Measurements from ENCODE around the gene EXOC4.

DNA sequence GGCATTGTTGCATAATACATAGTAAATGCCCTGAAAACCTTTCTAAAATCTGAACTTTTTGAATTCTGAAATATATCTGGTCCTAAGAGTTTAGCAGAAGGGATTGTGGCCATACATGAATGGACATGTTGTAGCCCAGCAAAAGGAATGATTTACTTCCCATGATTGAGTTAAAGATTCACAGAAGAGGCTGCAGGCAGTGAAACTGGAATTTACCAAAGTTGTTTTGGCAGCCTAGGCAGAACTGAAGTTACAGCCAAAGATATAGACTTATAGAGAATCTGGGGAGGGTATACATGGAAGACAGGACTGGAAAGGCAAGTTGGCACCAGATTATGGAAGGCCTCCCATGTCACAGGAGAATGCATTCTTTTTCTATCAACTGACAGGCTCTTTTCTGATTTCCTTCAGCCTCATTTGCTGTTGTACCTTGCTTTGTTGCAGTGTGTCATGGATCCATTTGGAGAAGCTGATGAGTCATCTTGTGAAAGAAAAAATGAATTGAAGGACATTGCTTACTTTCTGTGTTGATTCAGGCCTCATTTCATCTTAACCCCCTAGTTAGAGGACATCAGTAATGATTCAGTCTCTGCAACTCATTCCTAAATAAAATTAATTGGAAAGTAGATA, 518.1 kb downstream of the EXOC4 start:
- TF ChIP-seq, protein P1, sequence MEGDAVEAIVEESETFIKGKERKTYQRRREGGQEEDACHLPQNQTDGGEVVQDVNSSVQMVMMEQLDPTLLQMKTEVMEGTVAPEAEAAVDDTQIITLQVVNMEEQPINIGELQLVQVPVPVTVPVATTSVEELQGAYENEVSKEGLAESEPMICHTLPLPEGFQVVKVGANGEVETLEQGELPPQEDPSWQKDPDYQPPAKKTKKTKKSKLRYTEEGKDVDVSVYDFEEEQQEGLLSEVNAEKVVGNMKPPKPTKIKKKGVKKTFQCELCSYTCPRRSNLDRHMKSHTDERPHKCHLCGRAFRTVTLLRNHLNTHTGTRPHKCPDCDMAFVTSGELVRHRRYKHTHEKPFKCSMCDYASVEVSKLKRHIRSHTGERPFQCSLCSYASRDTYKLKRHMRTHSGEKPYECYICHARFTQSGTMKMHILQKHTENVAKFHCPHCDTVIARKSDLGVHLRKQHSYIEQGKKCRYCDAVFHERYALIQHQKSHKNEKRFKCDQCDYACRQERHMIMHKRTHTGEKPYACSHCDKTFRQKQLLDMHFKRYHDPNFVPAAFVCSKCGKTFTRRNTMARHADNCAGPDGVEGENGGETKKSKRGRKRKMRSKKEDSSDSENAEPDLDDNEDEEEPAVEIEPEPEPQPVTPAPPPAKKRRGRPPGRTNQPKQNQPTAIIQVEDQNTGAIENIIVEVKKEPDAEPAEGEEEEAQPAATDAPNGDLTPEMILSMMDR (IDR thresholded peaks at IDR 0.05) = no peak
- TF ChIP-seq POLR2A (IDR thresholded peaks at IDR 0.05) = no peak
